K562 (cell line): ENCODE measurements around the gene MUCL3. TPM values are rescaled to one million over a fixed set of nuclear protein-coding genes. Genes with fewer than 3 reads are reported as not detected.
A peak's percentile ranks its signal among the peaks of the same experiment; 100 is the strongest.

Experiments used
- ADNP ChIP-seq: fragments of 200-800 bp; sonication (Bioruptor generic); IDR thresholded peaks from 2 replicates; pipeline ENCODE4 v1.6.1; 2016; ENCODE audit warnings: missing genetic modification characterization, missing compliant biosample characterization
- CBX8 ChIP-seq: fragments of 200-600 bp; sonication (generic); IDR thresholded peaks from 2 replicates; pipeline ENCODE4 v1.6.1; 2012; ENCODE audit warnings: borderline replicate concordance, mixed run types, low read depth, mild to moderate bottlenecking, moderate library complexity, mixed read lengths, low read length, control low read depth, inconsistent platforms; ENCODE audit not compliant: poor library complexity, severe bottlenecking; ENCODE audit errors: extremely low read depth
- CEBPG ChIP-seq, 3 experiments: fragments of 200-800 bp in 1 of 3; sonication (Bioruptor generic) in 1 of 3; sonication (generic) in 1 of 3; formaldehyde crosslinking in 1 of 3; IDR thresholded peaks in 2 of 3; conservative IDR thresholded peaks in 1 of 3; 2 replicates each; pipeline versions ENCODE4 v1.6.1 to v1.8.0; 2016 to 2022; ENCODE audit warnings: missing compliant biosample characterization in 2 of 3, missing genetic modification characterization in 2 of 3, mild to moderate bottlenecking in 1 of 3, missing genetic modification reagents in 1 of 3
- CREM ChIP-seq: IDR thresholded peaks from 2 replicates; pipeline ENCODE4 v1.6.1; 2014; ENCODE audit warnings: antibody characterized with exemption, low read depth
- GABPB2 ChIP-seq: fragments of 250-450 bp; sonication (Bioruptor Pico); conservative IDR thresholded peaks from 2 replicates; pipeline ENCODE4 v1.5.1; 2021; ENCODE audit warnings: mild to moderate bottlenecking
- GTF2B ChIP-seq: IDR thresholded peaks from 2 replicates; pipeline ENCODE4 v1.6.1; 2011; ENCODE audit not compliant: insufficient read length; ENCODE audit errors: extremely low read depth
- GTF2E2 ChIP-seq: fragments of 200-800 bp; sonication (Bioruptor generic); IDR thresholded peaks from 2 replicates; pipeline ENCODE4 v1.6.1; 2016; ENCODE audit warnings: missing genetic modification characterization, missing compliant biosample characterization
- MTA2 ChIP-seq: fragments of 450-650 bp; IDR thresholded peaks from 2 replicates; pipeline ENCODE4 v1.6.1; 2016; ENCODE audit warnings: low read depth
- MYC ChIP-seq, 2 experiments: fragments of 250-450 bp in 1 of 2; sonication (Bioruptor Pico) in 1 of 2; IDR thresholded peaks; 2 replicates each; pipeline versions ENCODE4 v1.5.1 to v1.6.1; 2012 to 2021; ENCODE audit warnings: low read depth in 2 of 2, borderline replicate concordance in 1 of 2, improper control_type of control experiment in 1 of 2, low read length in 1 of 2, mild to moderate bottlenecking in 1 of 2, moderate library complexity in 1 of 2
- NFIC ChIP-seq: fragments of 450-650 bp; IDR thresholded peaks from 2 replicates; pipeline ENCODE4 v1.6.1; 2017; ENCODE audit warnings: mild to moderate bottlenecking, inconsistent platforms
- NR0B1 ChIP-seq: fragments of 450-650 bp; IDR thresholded peaks from one replicate; pipeline ENCODE4 v1.6.1; 2018; ENCODE audit warnings: mild to moderate bottlenecking, moderate library complexity; ENCODE audit not compliant: partially characterized antibody
- PHF21A ChIP-seq: fragments of 450-650 bp; IDR thresholded peaks from 2 replicates; pipeline ENCODE4 v1.6.1; 2017; ENCODE audit warnings: low read depth, borderline replicate concordance
- RBM39 ChIP-seq: fragments of 200-400 bp; formaldehyde crosslinking; optimal IDR thresholded peaks from 2 replicates; pipeline ENCODE3; 2018; ENCODE audit warnings: low read depth, low read length
- RFX7 ChIP-seq: fragments of 250-450 bp; sonication (Bioruptor Pico); IDR thresholded peaks from 2 replicates; pipeline ENCODE4 v1.5.1; 2021; ENCODE audit warnings: mild to moderate bottlenecking
- THRA ChIP-seq: fragments of 450-650 bp; IDR thresholded peaks from 2 replicates; pipeline ENCODE4 v1.6.1; 2017; ENCODE audit warnings: mild to moderate bottlenecking, moderate library complexity
- ZMIZ1 ChIP-seq, 2 experiments: fragments of 150-350 bp in 1 of 2; IDR thresholded peaks; 2 replicates each; pipeline ENCODE4 v1.6.1; 2012 to 2016; ENCODE audit warnings: low read depth in 2 of 2, low read length in 2 of 2, mild to moderate bottlenecking in 1 of 2, moderate library complexity in 1 of 2
- ZNF140 ChIP-seq: fragments of 250-450 bp; sonication (Bioruptor Pico); IDR thresholded peaks from 2 replicates; pipeline ENCODE4 v1.8.0; 2021; ENCODE audit warnings: moderate library complexity, mild to moderate bottlenecking, inconsistent platforms
- ZNF143 ChIP-seq: sonication (generic); formaldehyde crosslinking; IDR thresholded peaks from 2 replicates; pipeline ENCODE4 v1.9.0; 2022; ENCODE audit warnings: mild to moderate bottlenecking, missing genetic modification reagents
- ZNF239 ChIP-seq: fragments of 250-450 bp; sonication (Bioruptor Pico); IDR thresholded peaks from 2 replicates; pipeline ENCODE4 v1.4.0; 2020; ENCODE audit warnings: mild to moderate bottlenecking
- polyA plus RNA-seq, 8 experiments: library from polyadenylated mRNA; depleted of rRNA in 4 of 8; stranded (reverse) in 5 of 8; unstranded in 3 of 8; fragments of >200 nt; fragmentation: Nextera tagmentation in 2 of 8; fragmentation: Illumina TruSeq in 1 of 8; extraction: Ambion mirVana in 2 of 8; extraction: Trizol in 1 of 8; gene quantifications; 2 replicates each; pipeline versions ENCODE4 v1.2.1 to v1.2.3, GENCODE V29; 2011 to 2014; ENCODE audit warnings: inconsistent platforms in 1 of 8, missing spikeins in 1 of 8
- total RNA-seq, 7 experiments: library from RNA; depleted of rRNA in 6 of 7; stranded (reverse); fragments of >200 nt in 6 of 7; fragmentation: Illumina TruSeq in 2 of 7; extraction: Trizol in 2 of 7; gene quantifications; 2 replicates each; pipeline versions ENCODE4 v1.2.1 to v1.2.3, GENCODE V29; 2011 to 2021; ENCODE audit warnings: low replicate concordance in 1 of 7

The MUCL3 gene
- total and polyA plus RNA-seq, 9 of the 15 experiments (the other 6 are each of a cell fraction or from before 2014, with no cell fraction given), result 0.07 TPM; not detected in 8

- peak; percentile 56 for TF ChIP-seq CREM
- no peak for TF ChIP-seq GTF2E2 (tag)
- TF ChIP-seq MYC (IDR thresholded peaks at IDR 0.05; ENCODE audit: low read depth, low read length), result peak; percentile 97
- TF ChIP-seq MYC (CRISPR knock-in tag; IDR thresholded peaks at IDR 0.05; ENCODE audit: borderline replicate concordance, low read depth), result peak; percentile 54; the same call in 1 of the 2 replicates
- no peak for TF ChIP-seq GTF2B
- TF ChIP-seq MTA2, result no peak
- peak; percentile 55; the same call in 1 of the 2 replicates for TF ChIP-seq PHF21A
- no peak for TF ChIP-seq CEBPG (CRISPR knock-in tag; IDR thresholded peaks at IDR 0.05)
- no peak for TF ChIP-seq CEBPG (tag; conservative IDR thresholded peaks at IDR 0.05 in 1 of 2, IDR thresholded peaks at IDR 0.05 in 1 of 2)
- peak; percentile 47; the same call in 1 of the 2 replicates for TF ChIP-seq ZNF140 (CRISPR knock-in tag)
- TF ChIP-seq ZNF143, result peak; percentile 76
- TF ChIP-seq ADNP, result no peak
- TF ChIP-seq RBM39, result no peak
- no peak for TF ChIP-seq THRA
- peak in 1 of 2 experiments; percentile 76; a peak in 1 of 4 replicates for TF ChIP-seq ZMIZ1 (IDR thresholded peaks at IDR 0.05; ENCODE audit: low read depth in 2 of 2, low read length in 2 of 2)
- TF ChIP-seq NFIC, result peak; percentile 31; the same call in 1 of the 2 replicates
- no peak for TF ChIP-seq RFX7 (CRISPR knock-in tag)
- no peak for TF ChIP-seq ZNF239 (CRISPR knock-in tag)
- no peak for TF ChIP-seq GABPB2 (CRISPR knock-in tag)
- TF ChIP-seq NR0B1, result no peak
- TF ChIP-seq CBX8, result no peak
Measured at GRCh38 chr6:30914076-30914853, 26.5 kb upstream of the MUCL3 start, which contains the start of gene VARS2 (continued).
